ENCODE results near the gene DUX4.
"Not testable (repeated sequence)": the region's sequence is repeated elsewhere in the genome, so short reads cannot be mapped to it uniquely, and the experiment has no call there.

Gene DUX4

GRCh38 chr4:190173428-190173827 lies at the start of gene DUX4:
TSS of gene DUX4 (plus strand) at chr4:190173774. CDS start at chr4:190173774, 0 bp downstream.
- not testable (repeated sequence) for DNase-seq (ENCODE audit: low read depth)

DNA sequence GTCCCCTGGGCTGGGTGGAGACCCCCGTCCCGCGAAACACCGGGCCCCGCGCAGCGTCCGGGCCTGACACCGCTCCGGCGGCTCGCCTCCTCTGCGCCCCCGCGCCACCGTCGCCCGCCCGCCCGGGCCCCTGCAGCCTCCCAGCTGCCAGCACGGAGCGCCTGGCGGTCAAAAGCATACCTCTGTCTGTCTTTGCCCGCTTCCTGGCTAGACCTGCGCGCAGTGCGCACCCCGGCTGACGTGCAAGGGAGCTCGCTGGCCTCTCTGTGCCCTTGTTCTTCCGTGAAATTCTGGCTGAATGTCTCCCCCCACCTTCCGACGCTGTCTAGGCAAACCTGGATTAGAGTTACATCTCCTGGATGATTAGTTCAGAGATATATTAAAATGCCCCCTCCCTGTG lies 1.9 kb downstream of the DUX4 start:
- not testable (repeated sequence) for DNase-seq (ENCODE audit: low read depth)

GRCh38 chr4:190177727-190178605 lies 4.4 kb downstream of the DUX4 start:
- DNase-seq (ENCODE audit: low read depth): not testable (repeated sequence)

- not testable (repeated sequence) for DNase-seq (ENCODE audit: low read depth)
Measured at GRCh38 chr4:190178606-190178990, 5.0 kb downstream of the DUX4 start.

GRCh38 chr4:190179030-190179739 lies 5.6 kb downstream of the DUX4 start:
- not testable (repeated sequence) for DNase-seq (ENCODE audit: low read depth)

DNA sequence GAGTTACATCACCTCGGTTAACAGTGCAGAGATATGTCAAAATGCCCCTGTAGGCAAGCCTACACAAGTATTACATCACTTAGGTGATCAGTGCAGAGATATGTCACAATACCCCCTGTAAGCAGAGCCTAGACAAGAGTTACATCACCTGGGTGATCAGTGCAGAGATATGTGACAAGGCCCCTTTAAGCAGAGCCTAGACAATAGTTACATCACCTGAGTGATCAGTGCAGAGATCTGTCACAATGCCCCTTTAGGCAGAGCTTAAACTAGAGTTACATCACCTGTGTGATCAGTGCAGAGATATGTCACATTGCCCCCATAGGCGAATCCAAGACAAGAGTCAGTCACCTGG lies 6.1 kb downstream of the DUX4 start:
- DNase-seq (ENCODE audit: low read depth): not testable (repeated sequence)

DNA sequence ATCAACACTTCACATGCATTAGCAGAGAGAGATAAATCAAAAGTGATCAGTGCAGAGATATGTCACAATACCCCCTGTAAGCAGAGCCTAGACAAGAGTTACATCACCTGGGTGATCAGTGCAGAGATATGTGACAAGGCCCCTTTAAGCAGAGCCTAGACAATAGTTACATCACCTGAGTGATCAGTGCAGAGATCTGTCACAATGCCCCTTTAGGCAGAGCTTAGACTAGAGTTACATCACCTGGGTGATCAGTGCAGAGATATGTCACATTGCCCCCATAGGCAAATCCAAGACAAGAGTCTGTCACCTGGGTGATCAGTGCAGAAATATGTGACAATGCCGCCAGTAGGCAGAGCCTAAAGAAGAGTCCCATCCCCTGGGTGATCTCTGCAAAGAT lies 7.4 kb downstream of the DUX4 start:
- DNase-seq (ENCODE audit: low read depth): not testable (repeated sequence)

DNA sequence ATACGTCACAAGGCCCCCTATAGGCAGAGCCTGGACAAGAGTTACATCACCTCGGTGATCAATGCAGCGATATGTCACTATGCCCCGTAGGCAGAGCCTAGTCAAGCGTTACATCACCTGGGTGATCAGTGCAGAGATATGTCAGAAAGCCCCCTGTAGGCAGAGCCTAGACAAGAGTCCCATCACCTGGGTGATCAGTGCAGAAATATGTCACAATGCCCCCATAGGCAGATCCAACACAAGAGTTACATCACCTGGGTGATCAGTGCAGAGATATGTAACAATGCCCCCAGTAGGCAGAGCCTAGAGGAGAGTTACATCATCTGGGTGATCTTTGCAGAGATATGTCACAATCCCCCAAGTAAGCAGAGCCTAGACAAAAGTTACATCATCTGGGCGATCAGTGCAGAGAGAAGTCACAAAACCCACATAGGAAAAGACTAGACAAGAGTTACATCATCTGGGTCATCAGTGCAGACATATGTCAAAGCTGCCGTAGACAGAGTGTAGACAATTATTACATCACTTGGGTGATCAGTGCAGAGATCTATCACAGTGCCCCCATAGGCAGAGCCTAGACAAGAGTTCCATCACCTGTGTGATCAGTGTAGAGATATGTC lies 8.0 kb downstream of the DUX4 start:
- DNase-seq (ENCODE audit: low read depth): not testable (repeated sequence)

DNA sequence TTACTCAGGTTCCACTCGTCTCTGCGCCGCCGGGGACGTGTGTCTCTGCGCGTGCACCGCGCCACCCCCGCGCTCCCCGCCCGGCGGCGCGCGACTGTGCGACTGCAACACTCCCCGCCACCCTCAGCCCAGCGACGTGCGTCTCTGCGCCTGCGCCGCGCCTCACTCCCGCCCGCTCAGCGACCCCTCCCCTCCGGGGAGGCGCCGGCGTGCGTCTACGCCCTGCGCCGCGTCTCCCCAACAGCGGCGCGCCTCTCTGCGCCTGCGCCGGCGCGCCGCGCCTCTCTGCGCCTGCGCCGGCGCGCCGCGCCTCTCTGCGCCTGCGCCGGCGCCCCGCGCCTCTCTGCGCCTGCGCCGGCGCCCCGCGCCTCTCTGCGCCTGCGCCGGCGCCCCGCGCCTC lies 29.9 kb downstream of the DUX4 start:
- not testable (repeated sequence) for DNase-seq (ENCODE audit: low read depth)

Measured in stimulated activated CD8-positive, alpha-beta memory T cell treated with anti-CD3 and anti-CD28 coated beads, Interleukin-4, amount 100 ng/mL, for 24 hours (primary cell).